Activated T-cell treated with anti-CD3 and anti-CD28 coated beads for 48 hours (primary cell): ENCODE data around the gene EFL1.

Source experiments
- DNase-seq: peaks from one replicate; pipeline ENCODE4 v3.0.0-alpha.2; 2020; ENCODE audit warnings: low read depth

The EFL1 gene

GRCh38 chr15:82081914-82082762, 180.4 kb downstream of the EFL1 start:
- no peak for DNase-seq

GRCh38 chr15:82080774-82081173, 181.8 kb downstream of the EFL1 start:
- no peak for DNase-seq
